ENCODE measurements around the gene SLC47A1.
"Not testable (repeated sequence)": the region's sequence is repeated elsewhere in the genome, so short reads cannot be mapped to it uniquely, and the experiment has no call there.

SLC47A1 gene

GRCh38 chr17:19551591-19552148, 18.0 kb downstream of the SLC47A1 start:
- no peak for DNase-seq (ENCODE audit: low read depth)

- DNase-seq (ENCODE audit: low read depth), result no peak
These were observed 19.4 kb downstream of the SLC47A1 start for GRCh38 chr17:19553036-19553435.

GRCh38 chr17:19554393-19554792, 20.7 kb downstream of the SLC47A1 start:
- DNase-seq (ENCODE audit: low read depth), result no peak

- no peak for DNase-seq (ENCODE audit: low read depth)
These were observed 22.1 kb downstream of the SLC47A1 start for GRCh38 chr17:19555746-19556145.

GRCh38 chr17:19558946-19559345, 25.3 kb downstream of the SLC47A1 start:
- DNase-seq (ENCODE audit: low read depth), result no peak

- DNase-seq (ENCODE audit: low read depth), result no peak
These were observed 28.2 kb downstream of the SLC47A1 start for GRCh38 chr17:19561697-19562318.

- DNase-seq (ENCODE audit: low read depth), result no peak
These were observed 32.3 kb downstream of the SLC47A1 start for GRCh38 chr17:19565817-19566575.

- no peak for DNase-seq (ENCODE audit: low read depth)
These were observed 33.8 kb downstream of the SLC47A1 start for GRCh38 chr17:19567216-19568015.

- DNase-seq (ENCODE audit: low read depth), result no peak
These were observed 34.3 kb downstream of the SLC47A1 start for GRCh38 chr17:19568016-19568350.

GRCh38 chr17:19569785-19570543, 36.3 kb downstream of the SLC47A1 start:
- DNase-seq (ENCODE audit: low read depth), result no peak

- no peak for DNase-seq (ENCODE audit: low read depth)
These were observed 36.9 kb downstream of the SLC47A1 start for GRCh38 chr17:19570544-19571062.

GRCh38 chr17:19573075-19573474, 39.4 kb downstream of the SLC47A1 start:
- DNase-seq (ENCODE audit: low read depth), result no peak

GRCh38 chr17:19574956-19575355, 41.3 kb downstream of the SLC47A1 start:
- DNase-seq (ENCODE audit: low read depth), result no peak

GRCh38 chr17:19578545-19578944, 44.9 kb downstream of the SLC47A1 start:
- no peak for DNase-seq (ENCODE audit: low read depth)

- DNase-seq (ENCODE audit: low read depth), result no peak
These were observed 45.6 kb downstream of the SLC47A1 start for GRCh38 chr17:19579192-19579761.

GRCh38 chr17:19579867-19580565, 46.4 kb downstream of the SLC47A1 start:
- DNase-seq (ENCODE audit: low read depth), result no peak

GRCh38 chr17:19580566-19580920, 46.9 kb downstream of the SLC47A1 start:
- DNase-seq (ENCODE audit: low read depth), result not testable (repeated sequence)

- not testable (repeated sequence) for DNase-seq (ENCODE audit: low read depth)
These were observed 48.5 kb downstream of the SLC47A1 start for GRCh38 chr17:19582152-19582551.

GRCh38 chr17:19583871-19584270, 50.2 kb downstream of the SLC47A1 start:
- DNase-seq (ENCODE audit: low read depth), result no peak

GRCh38 chr17:19590451-19590850, 56.8 kb downstream of the SLC47A1 start:
- no peak for DNase-seq (ENCODE audit: low read depth)

All from T follicular helper cell (primary cell).